B cell (primary cell): ENCODE measurements around the gene ZBTB8OS. TPM values are rescaled to one million over a fixed set of nuclear protein-coding genes. Genes with fewer than 3 reads are reported as not detected.

Experiments
- ATAC-seq: fragments of 200-7000 bp; cut with Tn5 transposase; one replicate; pipeline ENCODE4 v1.10.0; 2021; ENCODE audit warnings: low read depth, mild to moderate bottlenecking, moderate number of reproducible peaks, moderate library complexity
- CTCF ChIA-PET: fragments of 350-600 bp; sonication (Branson Sonifier 250); formaldehyde crosslinking; loops from one replicate; lab custom pipeline; 2021; ENCODE audit warnings: antibody characterized with exemption, inconsistent platforms; lab: Charles Lee
- POLR2A ChIA-PET: fragments of 350-600 bp; sonication (Branson Sonifier 250); formaldehyde crosslinking; loops from one replicate; lab custom pipeline; 2021; ENCODE audit warnings: antibody characterized with exemption; lab: Charles Lee
- DNase-seq: peaks from one replicate; pipeline ENCODE4 v3.0.0; 2013
- H2AFZ ChIP-seq: 2 replicates; pipeline ENCODE4 v1.6.1; 2012; ENCODE audit warnings: mild to moderate bottlenecking, low read depth, low read length; ENCODE audit not compliant: insufficient read depth, poor library complexity, severe bottlenecking
- H3K27ac ChIP-seq, 2 donors: 1 replicate in 1 of 2; 2 replicates in 1 of 2; pipeline ENCODE4 v1.5.1; 2012 to 2013; ENCODE audit warnings: low read length in 2 of 2, mild to moderate bottlenecking in 2 of 2, moderate library complexity in 1 of 2
- H3K27me3 ChIP-seq, 4 experiments: fragments of 200-600 bp in 1 of 4; sonication (generic) in 1 of 4; replicated peaks in 1 of 4; 1 replicate in 2 of 4; 2 replicates in 2 of 4; pipeline versions ENCODE4 v1.6.1 to v1.7.0; 2013 to 2016; ENCODE audit warnings: low read length in 3 of 4, mild to moderate bottlenecking in 2 of 4, mixed read lengths in 1 of 4, moderate library complexity in 1 of 4; ENCODE audit not compliant: insufficient read depth in 4 of 4, control insufficient read depth in 3 of 4; ENCODE audit errors: control extremely low read depth in 1 of 4
- H3K36me3 ChIP-seq, 2 experiments: replicated peaks in 1 of 2; 1 replicate in 1 of 2; 2 replicates in 1 of 2; pipeline versions ENCODE4 v1.6.1 to v1.7.1; 2013; ENCODE audit warnings: low read length in 1 of 2; ENCODE audit not compliant: insufficient read depth in 2 of 2, control insufficient read depth in 1 of 2; ENCODE audit errors: control extremely low read depth in 1 of 2, extremely low read depth in 1 of 2
- H3K4me1 ChIP-seq, 2 donors: fragments of 200-600 bp in 1 of 2; sonication (generic) in 1 of 2; 1 replicate in 1 of 2; 2 replicates in 1 of 2; pipeline versions ENCODE4 v1.5.1 to v1.6.1; 2013 to 2017; ENCODE audit warnings: low read length in 2 of 2; ENCODE audit not compliant: control insufficient read depth in 2 of 2, insufficient read depth in 2 of 2
- H3K4me2 ChIP-seq: replicated peaks from 2 replicates; pipeline ENCODE3; 2012; ENCODE audit warnings: mild to moderate bottlenecking, low read depth, low read length; ENCODE audit not compliant: poor library complexity, severe bottlenecking
- H3K4me3 ChIP-seq, 5 experiments: fragments of 200-600 bp in 1 of 5; sonication (generic) in 1 of 5; 1 replicate in 3 of 5; 2 replicates in 2 of 5; pipeline versions ENCODE4 v1.5.1 to v1.7.0; 2011 to 2016; ENCODE audit warnings: low read length in 4 of 5, mild to moderate bottlenecking in 4 of 5, low read depth in 2 of 5, control low read depth in 1 of 5, moderate library complexity in 1 of 5; ENCODE audit not compliant: insufficient read depth in 1 of 5; ENCODE audit errors: control extremely low read depth in 1 of 5, extremely low read depth in 1 of 5
- H3K79me2 ChIP-seq: fragments of 200-600 bp; sonication (generic); one replicate; pipeline ENCODE4 v1.6.0; 2016; ENCODE audit warnings: low read length; ENCODE audit not compliant: control insufficient read depth, insufficient read depth
- H3K9ac ChIP-seq: fragments of 200-600 bp; sonication (generic); 2 replicates; pipeline ENCODE4 v1.6.1; 2017; ENCODE audit warnings: mild to moderate bottlenecking, low read length, moderate library complexity
- H3K9me3 ChIP-seq, 3 donors: one replicate each; pipeline versions ENCODE4 v1.6.1 to v1.7.1; 2013; ENCODE audit warnings: low read length in 2 of 3; ENCODE audit not compliant: control insufficient read depth in 2 of 3, insufficient read depth in 1 of 3; ENCODE audit errors: control extremely low read depth in 1 of 3
- H4K20me1 ChIP-seq: 2 replicates; pipeline ENCODE4 v1.6.0; 2012; ENCODE audit warnings: mild to moderate bottlenecking, low read length; ENCODE audit not compliant: insufficient read depth, control insufficient read depth, poor library complexity, severe bottlenecking
- H3K27ac Mint-ChIP-seq: one replicate; pipeline ENCODE4 v1.8.0; 2021; ENCODE audit warnings: mixed read lengths
- H3K27me3 Mint-ChIP-seq: one replicate; pipeline ENCODE4 v1.8.0; 2021; ENCODE audit warnings: mixed read lengths
- H3K4me1 Mint-ChIP-seq: one replicate; pipeline ENCODE4 v1.8.0; 2021; ENCODE audit warnings: mixed read lengths
- H3K4me3 Mint-ChIP-seq: one replicate; pipeline ENCODE4 v1.8.0; 2021; ENCODE audit warnings: mixed read lengths
- H3K9me3 Mint-ChIP-seq: one replicate; pipeline ENCODE4 v1.8.0; 2022; ENCODE audit warnings: mixed read lengths; ENCODE audit not compliant: insufficient read depth
- CTCF ChIP-seq: fragments of 200-600 bp; IDR thresholded peaks from one replicate; pipeline ENCODE4 v1.8.0; 2022; ENCODE audit warnings: antibody characterized with exemption, mild to moderate bottlenecking
- EZH2 ChIP-seq: IDR thresholded peaks from 2 replicates; pipeline ENCODE4 v1.6.1; 2012; ENCODE audit warnings: borderline replicate concordance, low read depth, mild to moderate bottlenecking, moderate library complexity, low read length; ENCODE audit not compliant: insufficient read depth, poor library complexity, severe bottlenecking
- WGBS: methylation state at CpG from one replicate; pipeline ENCODE4 v1.1.5; 2013; ENCODE audit warnings: missing lambda C conversion rate; ENCODE audit not compliant: insufficient coverage; 5-methylcytosine and 5-hydroxymethylcytosine counted together
- intact Hi-C: fragments of 100-400 bp; cut with micrococcal nuclease; formaldehyde crosslinking; loops from one replicate; pipeline ENCODE4 v1.10.0; 2022
- polyA plus RNA-seq: library from polyadenylated mRNA; depleted of rRNA; stranded (reverse); fragments of >200 nt; gene quantifications from 2 replicates; pipeline ENCODE4 v1.2.3, GENCODE V29; 2012
- total RNA-seq, 2 donors: library from RNA; stranded (reverse); fragments of 120-200 nt in 1 of 2; gene quantifications; 1 replicate in 1 of 2; 2 replicates in 1 of 2; pipeline versions ENCODE4 v1.2.3 to v1.2.4, GENCODE V29; 2013 to 2022

Gene ZBTB8OS
- total and polyA plus RNA-seq, 2 donors (not counting 1 experiment from before 2014, with no cell fraction given), result 35.1 to 50.9 TPM

- ATAC-seq, result no peak
- no peak for DNase-seq
- peaks cover 0 to 11% of the 10 kb centered on the region in 2 experiments for H3K36me3 ChIP-seq
- Mint-ChIP-seq H3K9me3 (no peaks in the 10 kb centered on the region), H3K27me3 (no peaks in the 10 kb centered on the region), H3K4me3 (peak overlapping the region; percentile 11), H3K27ac (peak overlapping the region; percentile 47), H3K4me1 (peaks cover 30% of the 10 kb centered on the region)
- H3K4me3 ChIP-seq, result no peak overlapping the region
- peak overlapping the region; percentile 36 for H3K4me2 ChIP-seq
- peaks cover 21% of the 10 kb centered on the region for H4K20me1 ChIP-seq
- intact Hi-C loops, result no loop called here
- H3K4me1 ChIP-seq, result peaks cover 21 to 24% of the 10 kb centered on the region in 2 donors
- no peak overlapping the region for H2AFZ ChIP-seq
- TF ChIP-seq CTCF (no peak), EZH2 (no peak)
- no peaks in the 10 kb centered on the region for H3K27me3 ChIP-seq
- H3K79me2 ChIP-seq, result peaks cover 74% of the 10 kb centered on the region
- H3K27ac ChIP-seq, result peak overlapping the region in 1 of 2 donors; percentile 43
- WGBS, result 68% methylated on average over 2 of the region's 6 CpGs
- POLR2A ChIA-PET, result interaction anchor here (0.6 kb wide), 1 partner anchor 29 kb away, joined by 4 read pairs; no protein-coding TSS in a partner anchor
- CTCF ChIA-PET, result no interaction called here
- H3K9me3 ChIP-seq, result no peaks in the 10 kb centered on the region
- H3K9ac ChIP-seq, result no peak overlapping the region
These were observed 2.8 kb downstream of the ZBTB8OS start for GRCh38 chr1:32647308-32648134.

GRCh38 chr1:32644426-32644825 is 5.9 kb downstream of the ZBTB8OS start:
- no peak overlapping the region for H3K4me3 ChIP-seq
- H3K27me3 ChIP-seq, result no peaks in the 10 kb centered on the region
- H3K4me1 ChIP-seq, result peaks cover 9 to 11% of the 10 kb centered on the region in 2 donors
- H2AFZ ChIP-seq, result no peak overlapping the region
- no peak overlapping the region for H3K4me2 ChIP-seq
- H3K9me3 ChIP-seq, result no peaks in the 10 kb centered on the region
- Mint-ChIP-seq H3K4me1 (peaks cover 14% of the 10 kb centered on the region), H3K27me3 (no peaks in the 10 kb centered on the region), H3K4me3 (no peak overlapping the region), H3K9me3 (no peaks in the 10 kb centered on the region), H3K27ac (no peak overlapping the region)
- H3K79me2 ChIP-seq, result peaks cover 80% of the 10 kb centered on the region
- peaks cover 0 to 6% of the 10 kb centered on the region in 2 experiments for H3K36me3 ChIP-seq
- CTCF ChIA-PET, result interaction anchor here (0.6 kb wide), 2 partner anchors 16 to 328 kb away, joined by 3 to 5 read pairs; no protein-coding TSS in a partner anchor
- H4K20me1 ChIP-seq, result peaks cover 25% of the 10 kb centered on the region
- ATAC-seq (no peak), DNase-seq (no peak)
- no peak overlapping the region for H3K9ac ChIP-seq
- WGBS, result no CpG with 5 or more reads among the region's 4 CpGs
- POLR2A ChIA-PET, result interaction anchor here (1.2 kb wide), 1 partner anchor 174 kb away, joined by 18 read pairs; no protein-coding TSS in a partner anchor
- no peak overlapping the region for H3K27ac ChIP-seq
- intact Hi-C loops, result no loop called here
- no peak for TF ChIP-seq CTCF
- no peak for TF ChIP-seq EZH2
